ENCODE results near the gene ZMYM4.

The ZMYM4 gene

DNA sequence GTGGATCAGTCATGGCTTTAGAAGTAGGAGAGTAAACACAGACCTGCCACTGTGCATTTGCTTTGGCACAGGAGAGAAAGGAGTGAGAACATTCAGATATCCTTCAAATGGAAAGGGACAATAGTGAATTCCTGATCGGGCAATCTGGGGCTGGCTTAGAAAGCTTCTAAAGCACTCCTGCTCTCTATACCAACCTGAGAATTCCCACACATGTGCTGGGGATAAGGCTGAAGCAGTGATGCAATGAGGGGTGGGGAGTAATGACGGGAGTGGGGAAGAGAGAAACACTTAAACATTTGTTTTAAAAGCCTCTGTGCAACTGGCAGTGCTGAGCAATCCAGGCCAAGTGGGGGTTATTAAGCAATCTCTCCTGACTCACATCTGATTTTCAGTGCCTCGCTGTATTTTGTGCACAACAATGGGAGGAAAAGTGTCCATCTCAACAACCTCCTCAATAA, 179.9 kb downstream of the ZMYM4 start:
- TF ChIP-seq, protein P1, sequence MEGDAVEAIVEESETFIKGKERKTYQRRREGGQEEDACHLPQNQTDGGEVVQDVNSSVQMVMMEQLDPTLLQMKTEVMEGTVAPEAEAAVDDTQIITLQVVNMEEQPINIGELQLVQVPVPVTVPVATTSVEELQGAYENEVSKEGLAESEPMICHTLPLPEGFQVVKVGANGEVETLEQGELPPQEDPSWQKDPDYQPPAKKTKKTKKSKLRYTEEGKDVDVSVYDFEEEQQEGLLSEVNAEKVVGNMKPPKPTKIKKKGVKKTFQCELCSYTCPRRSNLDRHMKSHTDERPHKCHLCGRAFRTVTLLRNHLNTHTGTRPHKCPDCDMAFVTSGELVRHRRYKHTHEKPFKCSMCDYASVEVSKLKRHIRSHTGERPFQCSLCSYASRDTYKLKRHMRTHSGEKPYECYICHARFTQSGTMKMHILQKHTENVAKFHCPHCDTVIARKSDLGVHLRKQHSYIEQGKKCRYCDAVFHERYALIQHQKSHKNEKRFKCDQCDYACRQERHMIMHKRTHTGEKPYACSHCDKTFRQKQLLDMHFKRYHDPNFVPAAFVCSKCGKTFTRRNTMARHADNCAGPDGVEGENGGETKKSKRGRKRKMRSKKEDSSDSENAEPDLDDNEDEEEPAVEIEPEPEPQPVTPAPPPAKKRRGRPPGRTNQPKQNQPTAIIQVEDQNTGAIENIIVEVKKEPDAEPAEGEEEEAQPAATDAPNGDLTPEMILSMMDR (IDR thresholded peaks at IDR 0.05; ENCODE audit: insufficient read depth, missing control alignments) = no peak
- DNase-seq (ENCODE audit: insufficient read length, low spot score) (no peak), FAIRE-seq (no peak)

DNA sequence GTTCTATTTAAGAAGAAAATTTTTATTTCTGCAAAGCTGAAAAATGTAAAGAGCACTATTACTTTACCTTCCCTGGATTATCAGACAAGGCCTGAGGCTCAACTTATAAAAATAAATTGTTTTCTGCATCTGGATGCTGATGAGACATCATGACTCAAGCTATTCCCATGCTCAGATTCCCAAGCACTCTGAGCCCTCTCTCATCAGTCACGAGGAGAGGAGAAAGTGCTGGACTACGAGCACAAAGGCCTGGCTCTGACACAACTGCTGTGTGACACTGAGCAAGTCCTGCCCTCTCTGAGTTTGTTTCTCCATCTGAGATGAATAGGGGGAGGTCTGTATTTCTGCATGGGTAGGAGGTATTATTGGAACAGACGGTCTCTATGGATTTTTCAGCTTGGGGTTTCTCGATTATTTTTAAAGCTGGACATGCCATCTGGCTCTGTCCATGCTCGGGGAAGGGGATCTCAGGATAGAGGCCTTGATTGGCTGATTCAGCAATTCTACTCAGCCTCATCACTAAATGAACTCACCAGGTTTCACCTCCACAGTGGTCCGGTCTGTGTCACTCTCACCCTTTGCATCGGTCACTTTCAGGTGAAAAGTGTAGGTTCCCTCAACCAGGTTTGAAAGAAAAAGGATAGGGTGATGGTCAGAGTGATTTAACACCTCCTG, 181.0 kb downstream of the ZMYM4 start:
- DNase-seq (ENCODE audit: insufficient read length, low spot score) (no peak), FAIRE-seq (peak; percentile 60)
- TF ChIP-seq, protein P1 (IDR thresholded peaks at IDR 0.05; ENCODE audit: insufficient read depth, missing control alignments) = no peak

DNA sequence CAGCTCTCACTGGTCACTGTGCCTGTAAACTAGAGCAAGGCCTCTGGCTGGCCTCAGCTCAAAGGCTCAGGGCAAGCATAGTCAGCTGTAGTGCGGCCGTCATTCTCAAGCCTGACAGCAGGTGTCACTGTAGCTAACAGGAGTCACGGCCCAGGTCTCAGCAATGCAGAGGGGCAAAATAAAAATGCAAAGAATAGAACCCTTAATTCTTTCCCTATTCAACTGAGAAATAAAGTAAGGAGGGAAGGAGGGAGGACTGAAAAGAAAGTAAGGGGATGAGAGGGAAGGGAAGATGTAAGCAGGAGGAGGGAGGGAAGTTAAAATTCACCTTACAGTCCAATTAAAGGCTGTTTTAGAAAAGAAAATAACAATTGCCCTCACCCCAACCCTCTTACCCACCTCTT, 182.6 kb downstream of the ZMYM4 start:
- FAIRE-seq = no peak
- TF ChIP-seq, protein P1 (IDR thresholded peaks at IDR 0.05; ENCODE audit: insufficient read depth, missing control alignments) = peak; percentile 96
- no peak for DNase-seq (ENCODE audit: insufficient read length, low spot score)

DNA sequence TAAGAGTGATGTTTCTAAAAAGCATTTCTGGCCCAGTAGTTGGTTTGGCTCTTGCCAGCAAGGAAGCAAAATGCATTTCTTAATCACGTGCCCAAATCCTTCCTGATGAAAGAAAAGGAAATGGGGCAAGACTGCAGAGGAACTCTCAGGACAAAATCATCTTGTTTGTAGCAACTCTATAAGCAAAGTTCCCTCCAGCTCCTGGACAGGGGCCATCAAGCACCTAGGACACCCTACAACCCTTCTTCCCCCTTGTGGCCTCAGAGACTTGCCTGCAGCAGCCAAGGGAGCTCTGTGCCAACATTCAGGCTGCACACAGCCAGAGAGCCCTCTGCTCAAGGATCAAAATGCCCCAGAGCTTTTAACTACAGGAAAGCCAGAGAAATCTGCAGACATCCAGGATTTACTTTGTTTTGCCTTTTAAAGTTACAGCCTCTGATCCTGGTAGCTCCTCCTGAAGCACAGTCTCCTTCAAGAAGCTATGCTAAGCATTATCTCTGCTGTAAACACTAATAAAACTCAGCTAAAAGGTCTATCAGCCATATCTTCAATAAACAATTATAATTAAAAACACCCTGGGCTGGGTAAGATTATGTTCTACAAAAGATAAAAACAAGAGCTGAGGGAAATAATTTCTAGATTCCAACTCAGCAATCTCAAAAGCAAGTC, 183.7 kb downstream of the ZMYM4 start:
- TF ChIP-seq, protein P1 (IDR thresholded peaks at IDR 0.05; ENCODE audit: insufficient read depth, missing control alignments) = no peak
- DNase-seq (ENCODE audit: insufficient read length, low spot score) = no peak

DNA sequence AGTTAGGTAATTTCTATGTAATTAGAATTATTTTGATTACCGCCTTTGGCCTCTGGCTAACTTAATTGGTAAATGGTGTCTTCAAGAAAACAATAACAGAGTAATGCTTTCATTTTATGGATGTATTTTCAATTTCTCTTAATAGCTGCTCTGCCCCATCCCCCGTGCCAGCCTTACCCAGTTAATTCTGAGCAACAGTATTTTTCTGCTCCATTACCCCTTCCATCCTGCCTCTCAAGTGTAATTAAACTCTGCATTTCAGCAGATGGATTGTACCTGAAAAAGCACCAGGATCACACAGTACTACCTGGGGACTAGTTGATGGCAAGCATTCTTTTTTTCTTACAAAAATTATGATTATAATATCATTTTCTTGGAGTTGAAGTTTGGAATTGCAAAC, 184.5 kb downstream of the ZMYM4 start:
- FAIRE-seq (no peak), DNase-seq (ENCODE audit: insufficient read length, low spot score) (no peak)
- TF ChIP-seq, protein P1 (IDR thresholded peaks at IDR 0.05; ENCODE audit: insufficient read depth, missing control alignments) = no peak

More for the DNA sequence above, 183.7 kb downstream of the ZMYM4 start:
- no peak for FAIRE-seq

DNA sequence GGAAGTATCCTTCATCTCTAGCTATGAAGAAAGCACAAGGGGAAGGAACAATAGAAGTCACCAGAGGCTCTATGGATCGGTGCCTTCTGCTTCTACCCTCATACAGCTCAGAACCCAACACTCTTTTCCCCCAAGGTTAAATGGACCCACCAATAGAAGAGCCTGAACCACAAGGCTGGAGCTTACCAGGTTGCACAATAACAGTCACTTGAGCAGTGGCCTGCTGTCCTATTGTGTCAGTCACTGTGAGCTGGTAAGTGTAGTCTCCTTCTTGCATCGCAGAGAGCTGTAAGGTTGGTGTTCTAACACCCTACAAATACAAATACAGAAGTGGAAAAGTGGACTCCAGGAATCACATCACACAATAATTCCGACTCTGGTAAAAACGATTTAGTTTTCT, 185.7 kb downstream of the ZMYM4 start:
- TF ChIP-seq, protein P1 (IDR thresholded peaks at IDR 0.05; ENCODE audit: insufficient read depth, missing control alignments) = no peak
- FAIRE-seq (no peak), DNase-seq (ENCODE audit: insufficient read length, low spot score) (no peak)

DNA sequence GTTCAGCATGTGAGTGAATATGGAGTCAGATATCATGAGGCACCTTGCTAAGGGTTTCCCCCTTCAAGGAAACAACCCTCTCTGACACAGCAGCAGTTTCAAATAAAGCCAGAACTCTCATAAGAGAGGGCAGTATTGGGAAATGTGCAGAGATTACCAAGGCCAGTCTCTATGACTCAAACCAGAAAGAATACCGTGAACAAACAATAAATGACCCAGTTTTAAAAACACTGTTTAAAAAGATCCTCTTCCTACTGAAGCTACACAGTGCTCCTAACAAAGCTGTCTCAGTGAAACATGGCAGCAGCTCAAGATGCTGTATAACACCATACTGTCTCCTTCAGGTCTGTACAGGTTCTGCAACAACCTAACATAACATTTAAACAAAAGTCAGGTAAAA, 186.1 kb downstream of the ZMYM4 start:
- DNase-seq (ENCODE audit: insufficient read length, low spot score) (no peak), FAIRE-seq (no peak)
- TF ChIP-seq, protein P1 (IDR thresholded peaks at IDR 0.05; ENCODE audit: insufficient read depth, missing control alignments) = no peak

Measured in D721Med (cell line).